Measurements from ENCODE around the gene SPTSSA.

Gene SPTSSA

GRCh38 chr14:34474187-34474679 lies 12.2 kb upstream of the SPTSSA start:
- DNase-seq (ENCODE audit: insufficient read length, low spot score): no peak
- TF ChIP-seq POU2F2 (IDR thresholded peaks at IDR 0.05; ENCODE audit: low read depth, low read length): no peak
- no peak for TF ChIP-seq POLR2AphosphoS5 (IDR thresholded peaks at IDR 0.05; ENCODE audit: low read depth, low read length)
- TF ChIP-seq PAX5 (IDR thresholded peaks at IDR 0.05; ENCODE audit: insufficient read depth, low read length, severe bottlenecking): no peak
- no peak for TF ChIP-seq SPI1 (IDR thresholded peaks at IDR 0.05; ENCODE audit: low read depth, low read length)
- TF ChIP-seq TAF1 (IDR thresholded peaks at IDR 0.05; ENCODE audit: low read depth, low read length): no peak
- no peak for TF ChIP-seq POLR2A (IDR thresholded peaks at IDR 0.05; ENCODE audit: low read depth, low read length)
- FAIRE-seq: no peak

- FAIRE-seq: no peak
- no peak for TF ChIP-seq POU2F2 (IDR thresholded peaks at IDR 0.05; ENCODE audit: low read depth, low read length)
- TF ChIP-seq TAF1 (IDR thresholded peaks at IDR 0.05; ENCODE audit: low read depth, low read length): no peak
- no peak for TF ChIP-seq PAX5 (IDR thresholded peaks at IDR 0.05; ENCODE audit: insufficient read depth, low read length, severe bottlenecking)
- no peak for TF ChIP-seq POLR2A (IDR thresholded peaks at IDR 0.05; ENCODE audit: low read depth, low read length)
- TF ChIP-seq SPI1 (IDR thresholded peaks at IDR 0.05; ENCODE audit: low read depth, low read length): no peak
- TF ChIP-seq POLR2AphosphoS5 (IDR thresholded peaks at IDR 0.05; ENCODE audit: low read depth, low read length): no peak
- no peak for DNase-seq (ENCODE audit: insufficient read length, low spot score)
These were observed 10.8 kb upstream of the SPTSSA start for GRCh38 chr14:34472706-34473279.

DNA sequence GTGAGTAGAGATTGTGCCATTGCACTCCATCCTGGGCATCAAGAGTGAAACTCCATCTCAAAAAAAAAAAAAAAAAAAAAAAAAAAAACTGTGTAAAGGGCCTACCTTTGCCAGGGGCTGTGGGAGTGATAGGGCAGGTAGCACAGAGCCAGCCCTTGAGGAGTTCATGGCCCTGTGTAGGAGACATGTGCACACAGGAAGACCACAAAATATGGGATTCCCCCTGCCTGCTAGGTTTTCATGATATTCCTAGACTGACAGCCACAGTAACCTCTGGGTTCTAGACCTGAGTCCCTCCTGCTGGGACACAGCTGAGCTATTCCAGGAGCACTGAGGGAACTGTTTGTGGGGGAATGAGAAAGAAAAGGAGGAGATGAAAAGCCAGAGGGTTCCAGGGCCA lies 8.3 kb upstream of the SPTSSA start:
- TF ChIP-seq SPI1 (IDR thresholded peaks at IDR 0.05; ENCODE audit: low read depth, low read length): no peak
- no peak for TF ChIP-seq POLR2A (IDR thresholded peaks at IDR 0.05; ENCODE audit: low read depth, low read length)
- TF ChIP-seq POLR2AphosphoS5 (IDR thresholded peaks at IDR 0.05; ENCODE audit: low read depth, low read length): no peak
- no peak for TF ChIP-seq PAX5 (IDR thresholded peaks at IDR 0.05; ENCODE audit: insufficient read depth, low read length, severe bottlenecking)
- no peak for TF ChIP-seq POU2F2 (IDR thresholded peaks at IDR 0.05; ENCODE audit: low read depth, low read length)
- TF ChIP-seq TAF1 (IDR thresholded peaks at IDR 0.05; ENCODE audit: low read depth, low read length): no peak
- DNase-seq (ENCODE audit: insufficient read length, low spot score) (no peak), FAIRE-seq (no peak)

- TF ChIP-seq POLR2AphosphoS5 (IDR thresholded peaks at IDR 0.05; ENCODE audit: low read depth, low read length): no peak
- no peak for TF ChIP-seq POLR2A (IDR thresholded peaks at IDR 0.05; ENCODE audit: low read depth, low read length)
- no peak for TF ChIP-seq PAX5 (IDR thresholded peaks at IDR 0.05; ENCODE audit: insufficient read depth, low read length, severe bottlenecking)
- no peak for TF ChIP-seq SPI1 (IDR thresholded peaks at IDR 0.05; ENCODE audit: low read depth, low read length)
- TF ChIP-seq TAF1 (IDR thresholded peaks at IDR 0.05; ENCODE audit: low read depth, low read length): no peak
- no peak for TF ChIP-seq POU2F2 (IDR thresholded peaks at IDR 0.05; ENCODE audit: low read depth, low read length)
- DNase-seq (ENCODE audit: insufficient read length, low spot score) (no peak), FAIRE-seq (no peak)
These were observed 4.7 kb upstream of the SPTSSA start for GRCh38 chr14:34466691-34467090.

DNA sequence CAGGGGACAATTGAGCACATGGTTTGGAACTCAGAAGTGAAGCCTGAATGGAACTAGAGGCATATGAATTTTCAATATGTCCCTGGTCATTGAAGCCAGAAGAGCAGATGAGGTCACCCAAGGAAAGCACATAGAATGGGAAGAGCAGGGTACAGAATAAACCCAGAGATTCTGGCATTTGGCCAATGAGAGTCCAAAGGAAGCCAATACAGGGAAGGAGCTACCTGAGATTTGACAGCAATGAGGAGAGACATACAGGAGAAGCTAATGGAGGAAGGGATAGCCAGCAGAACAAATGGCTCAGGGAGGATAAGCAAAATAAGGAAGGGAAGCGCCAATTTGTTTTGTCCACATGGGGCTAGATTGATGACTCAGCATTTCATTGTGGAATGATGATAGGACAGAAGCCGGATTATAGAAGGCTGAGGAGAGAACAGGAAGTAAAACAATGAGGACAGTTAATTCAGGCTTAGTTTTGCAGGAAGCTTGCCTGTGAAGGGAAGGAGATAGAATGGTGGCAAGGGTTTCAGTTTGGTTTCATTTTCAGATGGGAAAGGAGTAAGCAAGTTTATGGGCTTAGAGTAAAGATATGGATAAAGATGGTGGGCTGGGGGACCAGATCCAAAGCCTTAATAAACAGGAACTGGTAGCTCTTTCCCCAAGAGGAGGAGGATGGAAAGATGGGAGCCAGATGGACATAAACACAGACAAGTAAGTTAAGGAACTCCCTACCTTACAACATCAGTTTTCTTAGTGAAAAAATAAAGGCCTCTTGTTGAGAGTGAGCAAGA lies 3.2 kb upstream of the SPTSSA start:
- DNase-seq (ENCODE audit: insufficient read length, low spot score) (no peak), FAIRE-seq (no peak)
- no peak for TF ChIP-seq POU2F2 (IDR thresholded peaks at IDR 0.05; ENCODE audit: low read depth, low read length)

DNA sequence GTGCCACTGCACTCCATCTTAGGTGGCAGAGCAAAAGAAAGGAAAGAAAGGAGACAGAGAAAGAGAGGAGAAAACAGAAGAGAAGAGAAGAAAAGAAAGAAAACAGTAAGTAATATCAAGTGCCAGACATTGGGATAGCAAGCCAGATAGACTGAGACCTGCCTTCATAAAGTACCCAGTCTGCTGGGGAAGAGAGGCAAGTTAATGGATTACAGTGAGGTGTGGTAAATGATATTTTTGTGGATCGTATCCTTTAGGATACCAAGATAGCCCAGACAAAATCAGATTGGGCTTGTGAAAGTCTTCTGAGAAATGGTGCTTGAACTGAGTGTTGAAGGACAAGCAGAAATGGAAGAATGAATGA lies 1.5 kb upstream of the SPTSSA start:
- DNase-seq (ENCODE audit: insufficient read length, low spot score) (no peak), FAIRE-seq (no peak)
- TF ChIP-seq POU2F2 (IDR thresholded peaks at IDR 0.05; ENCODE audit: low read depth, low read length) (no peak), PAX5 (IDR thresholded peaks at IDR 0.05; ENCODE audit: insufficient read depth, low read length, severe bottlenecking) (no peak), SPI1 (IDR thresholded peaks at IDR 0.05; ENCODE audit: low read depth, low read length) (no peak), POLR2AphosphoS5 (IDR thresholded peaks at IDR 0.05; ENCODE audit: low read depth, low read length) (no peak), POLR2A (IDR thresholded peaks at IDR 0.05; ENCODE audit: low read depth, low read length) (no peak), TAF1 (IDR thresholded peaks at IDR 0.05; ENCODE audit: low read depth, low read length) (no peak)

GRCh38 chr14:34461334-34462131 lies 507 bp downstream of the SPTSSA start:
- no peak for FAIRE-seq
- no peak for TF ChIP-seq SPI1 (IDR thresholded peaks at IDR 0.05; ENCODE audit: low read depth, low read length)
- no peak for TF ChIP-seq PAX5 (IDR thresholded peaks at IDR 0.05; ENCODE audit: insufficient read depth, low read length, severe bottlenecking)
- no peak for TF ChIP-seq TAF1 (IDR thresholded peaks at IDR 0.05; ENCODE audit: low read depth, low read length)
- no peak; the same call in 1 of the 2 replicates for TF ChIP-seq POLR2A (IDR thresholded peaks at IDR 0.05; ENCODE audit: low read depth, low read length)
- TF ChIP-seq POU2F2 (IDR thresholded peaks at IDR 0.05; ENCODE audit: low read depth, low read length): no peak
- TF ChIP-seq POLR2AphosphoS5 (IDR thresholded peaks at IDR 0.05; ENCODE audit: low read depth, low read length): no peak
- no peak for DNase-seq (ENCODE audit: insufficient read length, low spot score)

- FAIRE-seq (no peak), DNase-seq (ENCODE audit: insufficient read length, low spot score) (no peak)
- TF ChIP-seq POLR2A (IDR thresholded peaks at IDR 0.05; ENCODE audit: low read depth, low read length) (no peak), TAF1 (IDR thresholded peaks at IDR 0.05; ENCODE audit: low read depth, low read length) (no peak), POLR2AphosphoS5 (IDR thresholded peaks at IDR 0.05; ENCODE audit: low read depth, low read length) (no peak), POU2F2 (IDR thresholded peaks at IDR 0.05; ENCODE audit: low read depth, low read length) (no peak), PAX5 (IDR thresholded peaks at IDR 0.05; ENCODE audit: insufficient read depth, low read length, severe bottlenecking) (no peak), SPI1 (IDR thresholded peaks at IDR 0.05; ENCODE audit: low read depth, low read length) (no peak)
These were observed 1.2 kb downstream of the SPTSSA start for GRCh38 chr14:34460841-34461240.

DNA sequence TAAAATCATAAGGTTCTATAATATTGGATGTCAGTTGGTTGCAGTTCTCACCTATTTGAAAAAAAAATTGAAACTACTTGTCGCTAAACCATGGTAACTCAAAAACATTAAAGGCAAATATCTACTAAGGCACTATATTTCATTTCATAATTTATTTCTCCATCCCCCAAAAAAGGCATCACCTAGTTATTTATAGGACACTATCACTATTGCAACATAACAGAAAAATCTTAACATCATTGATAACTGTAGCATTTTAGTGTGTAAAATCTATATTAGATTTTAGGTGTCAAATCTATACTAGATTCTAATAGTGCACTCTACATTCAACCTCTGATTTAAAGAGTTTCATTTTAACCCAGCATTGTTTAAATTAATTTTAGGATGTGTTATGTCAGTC lies 1.7 kb downstream of the SPTSSA start:
- TF ChIP-seq PAX5 (IDR thresholded peaks at IDR 0.05; ENCODE audit: insufficient read depth, low read length, severe bottlenecking) (no peak), POLR2A (IDR thresholded peaks at IDR 0.05; ENCODE audit: low read depth, low read length) (no peak), POLR2AphosphoS5 (IDR thresholded peaks at IDR 0.05; ENCODE audit: low read depth, low read length) (no peak), POU2F2 (IDR thresholded peaks at IDR 0.05; ENCODE audit: low read depth, low read length) (no peak), SPI1 (IDR thresholded peaks at IDR 0.05; ENCODE audit: low read depth, low read length) (no peak), TAF1 (IDR thresholded peaks at IDR 0.05; ENCODE audit: low read depth, low read length) (no peak)
- DNase-seq (ENCODE audit: insufficient read length, low spot score) (no peak), FAIRE-seq (no peak)
